K562 (cell line): ENCODE results near the gene FOXN3. TPM values are rescaled to one million over a fixed set of nuclear protein-coding genes. Genes with fewer than 3 reads are reported as not detected.

Experiments
- BCOR ChIP-seq: fragments of 450-650 bp; IDR thresholded peaks from 2 replicates; pipeline ENCODE4 v1.6.1; 2016
- CHD2 ChIP-seq: IDR thresholded peaks from 2 replicates; pipeline ENCODE4 v1.6.1; 2011; ENCODE audit warnings: low read depth, low read length
- CSDE1 ChIP-seq, 2 experiments: fragments of 450-650 bp; IDR thresholded peaks; 2 replicates each; pipeline ENCODE4 v1.6.1; 2016; ENCODE audit warnings: mild to moderate bottlenecking in 1 of 2
- E2F6 ChIP-seq, 2 experiments: IDR thresholded peaks; 2 replicates each; pipeline ENCODE4 v1.6.1; 2011; ENCODE audit warnings: borderline replicate concordance in 1 of 2, control low read depth in 1 of 2, low read depth in 1 of 2, low read length in 1 of 2, mild to moderate bottlenecking in 1 of 2, mixed read lengths in 1 of 2, moderate library complexity in 1 of 2; ENCODE audit not compliant: insufficient read depth in 1 of 2, insufficient read length in 1 of 2, poor library complexity in 1 of 2, severe bottlenecking in 1 of 2; ENCODE audit errors: extremely low read depth in 1 of 2
- FOS ChIP-seq: IDR thresholded peaks from 3 replicates; pipeline ENCODE4 v1.6.1; 2011; ENCODE audit not compliant: insufficient read length; ENCODE audit errors: extremely low read depth
- FOXJ2 ChIP-seq: fragments of 200-800 bp; sonication (Bioruptor generic); IDR thresholded peaks from 2 replicates; pipeline ENCODE4 v1.6.1; 2016; ENCODE audit warnings: missing genetic modification characterization, missing compliant biosample characterization
- HMGN3 ChIP-seq: IDR thresholded peaks from 2 replicates; pipeline ENCODE4 v1.6.1; 2011; ENCODE audit warnings: borderline replicate concordance, low read depth, mild to moderate bottlenecking, mixed read lengths, low read length; ENCODE audit not compliant: insufficient read length; ENCODE audit errors: extremely low read depth
- MEIS2 ChIP-seq: fragments of 450-650 bp; IDR thresholded peaks from 2 replicates; pipeline ENCODE4 v1.6.1; 2014; ENCODE audit warnings: mild to moderate bottlenecking; ENCODE audit not compliant: partially characterized antibody
- MYBL2 ChIP-seq, 2 experiments: fragments of 450-650 bp in 1 of 2; sonication (generic) in 1 of 2; formaldehyde crosslinking in 1 of 2; IDR thresholded peaks; 2 replicates each; pipeline versions ENCODE4 v1.6.1 to v1.8.1; 2017 to 2022; ENCODE audit warnings: borderline replicate concordance in 1 of 2, inconsistent platforms in 1 of 2, low read depth in 1 of 2, mild to moderate bottlenecking in 1 of 2, missing genetic modification reagents in 1 of 2, moderate library complexity in 1 of 2
- SMARCB1 ChIP-seq: IDR thresholded peaks from 2 replicates; pipeline ENCODE4 v1.6.1; 2011; ENCODE audit warnings: improper control_type of control experiment, low read depth; ENCODE audit not compliant: insufficient read length
- VEZF1 ChIP-seq: fragments of 200-800 bp; sonication (Bioruptor generic); IDR thresholded peaks from 2 replicates; pipeline ENCODE4 v1.6.1; 2017; ENCODE audit warnings: missing genetic modification characterization, missing compliant biosample characterization
- ZBTB7A ChIP-seq: IDR thresholded peaks from 2 replicates; pipeline ENCODE4 v1.6.1; 2011; ENCODE audit warnings: low read depth, mild to moderate bottlenecking, low read length, moderate library complexity, borderline replicate concordance; ENCODE audit not compliant: control insufficient read depth
- ZNF165 ChIP-seq: fragments of 250-450 bp; sonication (Bioruptor Pico); IDR thresholded peaks from 2 replicates; pipeline ENCODE4 v1.4.0; 2020; ENCODE audit warnings: borderline replicate concordance
- ZSCAN32 ChIP-seq: fragments of 450-650 bp; formaldehyde crosslinking; IDR thresholded peaks from 2 replicates; pipeline ENCODE4 v1.4.0; 2020; ENCODE audit warnings: mild to moderate bottlenecking, moderate library complexity
- polyA plus RNA-seq, 8 experiments: library from polyadenylated mRNA; depleted of rRNA in 4 of 8; stranded (reverse) in 5 of 8; unstranded in 3 of 8; fragments of >200 nt; fragmentation: Nextera tagmentation in 2 of 8; fragmentation: Illumina TruSeq in 1 of 8; extraction: Ambion mirVana in 2 of 8; extraction: Trizol in 1 of 8; gene quantifications; 2 replicates each; pipeline versions ENCODE4 v1.2.1 to v1.2.3, GENCODE V29; 2011 to 2014; ENCODE audit warnings: inconsistent platforms in 1 of 8, missing spikeins in 1 of 8
- total RNA-seq, 7 experiments: library from RNA; depleted of rRNA in 6 of 7; stranded (reverse); fragments of >200 nt in 6 of 7; fragmentation: Illumina TruSeq in 2 of 7; extraction: Trizol in 2 of 7; gene quantifications; 2 replicates each; pipeline versions ENCODE4 v1.2.1 to v1.2.3, GENCODE V29; 2011 to 2021; ENCODE audit warnings: low replicate concordance in 1 of 7
- TF ChIP-seq, protein P1 (sequence below): fragments of 450-650 bp; formaldehyde crosslinking; IDR thresholded peaks from 2 replicates; pipeline ENCODE4 v1.4.0; 2022; ENCODE audit warnings: missing genetic modification characterization
- TF ChIP-seq, protein P2 (sequence below), 3 experiments: fragments of 200-800 bp in 1 of 3; fragments of 250-450 bp in 1 of 3; fragments of 450-650 bp in 1 of 3; sonication (Bioruptor Pico) in 1 of 3; sonication (Bioruptor generic) in 1 of 3; formaldehyde crosslinking in 1 of 3; IDR thresholded peaks; 2 replicates each; pipeline versions ENCODE4 v1.6.1 to v1.8.0; 2016 to 2022; ENCODE audit warnings: mild to moderate bottlenecking in 2 of 3, missing genetic modification characterization in 2 of 3, missing compliant biosample characterization in 1 of 3, moderate library complexity in 1 of 3

Gene FOXN3
- total and polyA plus RNA-seq, 9 of the 15 experiments (the other 6 are each of a cell fraction or from before 2014, with no cell fraction given) = 0.07 to 1.3 (median 0.40) TPM

DNA sequence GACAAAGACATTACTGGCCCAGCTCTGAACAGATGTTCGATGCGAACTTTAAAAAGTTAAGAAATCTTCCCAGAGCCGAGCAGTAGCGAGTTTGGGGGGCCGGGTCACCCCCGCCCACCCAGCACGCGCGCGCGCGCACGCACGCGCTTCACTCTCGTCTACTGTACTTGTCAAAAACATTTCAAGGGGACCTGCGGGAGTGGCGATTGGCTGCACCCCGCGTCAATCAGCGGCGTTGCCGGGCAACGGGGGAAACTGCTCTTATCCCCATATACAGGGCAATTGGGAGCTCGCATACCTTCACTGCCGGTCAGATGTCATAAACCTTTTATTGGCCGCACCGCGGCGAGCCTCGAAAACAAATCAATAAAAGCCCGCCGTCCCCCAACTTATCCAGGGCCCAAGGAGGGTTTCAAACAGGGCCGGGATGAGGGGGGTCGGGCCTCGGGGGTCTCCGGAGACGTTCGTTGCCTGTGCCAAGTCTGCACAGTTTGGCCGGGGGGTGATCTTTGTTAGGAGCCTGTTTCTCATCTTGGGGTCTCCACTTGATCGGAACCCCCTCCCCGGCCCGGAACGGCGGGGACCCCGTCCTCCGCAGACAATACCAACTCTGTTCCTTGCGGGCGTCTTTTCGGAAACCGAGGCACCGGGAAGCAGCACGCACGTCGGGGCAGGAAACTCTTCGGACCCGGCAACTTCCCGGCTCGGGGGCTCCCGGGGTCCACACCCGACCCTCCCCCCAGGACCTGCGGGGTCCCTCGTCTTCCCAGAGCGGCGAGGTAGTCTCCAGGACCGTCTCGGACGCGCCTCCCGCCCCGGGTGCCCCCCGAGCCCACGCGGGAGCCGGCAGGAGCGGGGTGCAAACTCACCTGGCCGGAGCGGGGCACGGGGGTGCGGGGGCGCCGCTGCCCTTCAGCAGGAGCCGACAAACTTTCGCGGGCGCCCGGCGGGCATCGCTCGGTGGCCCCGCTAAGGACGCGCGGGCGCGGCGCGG, 734 bp downstream of the FOXN3 start (continued):
- 0 out of 4 replicates have a peak, but pooled peaks of 1 of the 2 experiments have one; percentile 49 for TF ChIP-seq CSDE1 (IDR thresholded peaks at IDR 0.05)
- peak in 1 of 2 experiments; percentile 8 for TF ChIP-seq E2F6 (IDR thresholded peaks at IDR 0.05; ENCODE audit: borderline replicate concordance in 1 of 2, extremely low read depth in 1 of 2, insufficient read depth in 1 of 2, insufficient read length in 1 of 2, low read depth in 1 of 2, low read length in 1 of 2, poor library complexity in 1 of 2, severe bottlenecking in 1 of 2)
- TF ChIP-seq HMGN3 = no peak
- no peak for TF ChIP-seq SMARCB1
- no peak for TF ChIP-seq ZSCAN32 (CRISPR knock-in tag)
- TF ChIP-seq, protein P1, sequence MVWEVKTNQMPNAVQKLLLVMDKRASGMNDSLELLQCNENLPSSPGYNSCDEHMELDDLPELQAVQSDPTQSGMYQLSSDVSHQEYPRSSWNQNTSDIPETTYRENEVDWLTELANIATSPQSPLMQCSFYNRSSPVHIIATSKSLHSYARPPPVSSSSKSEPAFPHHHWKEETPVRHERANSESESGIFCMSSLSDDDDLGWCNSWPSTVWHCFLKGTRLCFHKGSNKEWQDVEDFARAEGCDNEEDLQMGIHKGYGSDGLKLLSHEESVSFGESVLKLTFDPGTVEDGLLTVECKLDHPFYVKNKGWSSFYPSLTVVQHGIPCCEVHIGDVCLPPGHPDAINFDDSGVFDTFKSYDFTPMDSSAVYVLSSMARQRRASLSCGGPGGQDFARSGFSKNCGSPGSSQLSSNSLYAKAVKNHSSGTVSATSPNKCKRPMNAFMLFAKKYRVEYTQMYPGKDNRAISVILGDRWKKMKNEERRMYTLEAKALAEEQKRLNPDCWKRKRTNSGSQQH = no peak
- TF ChIP-seq BCOR = no peak
- peak; percentile 15; the same call in 1 of the 2 replicates for TF ChIP-seq ZBTB7A
- TF ChIP-seq CHD2 = peak; percentile 32; the same call in 1 of the 2 replicates
- TF ChIP-seq MYBL2 (IDR thresholded peaks at IDR 0.05; ENCODE audit: low read depth) = no peak
- no peak for TF ChIP-seq MYBL2 (CRISPR knock-in tag; IDR thresholded peaks at IDR 0.05; ENCODE audit: borderline replicate concordance)
- no peak for TF ChIP-seq ZNF165
- TF ChIP-seq VEZF1 (CRISPR knock-in tag) = peak; percentile 68; the same call in 1 of the 2 replicates
- TF ChIP-seq, protein P2, sequence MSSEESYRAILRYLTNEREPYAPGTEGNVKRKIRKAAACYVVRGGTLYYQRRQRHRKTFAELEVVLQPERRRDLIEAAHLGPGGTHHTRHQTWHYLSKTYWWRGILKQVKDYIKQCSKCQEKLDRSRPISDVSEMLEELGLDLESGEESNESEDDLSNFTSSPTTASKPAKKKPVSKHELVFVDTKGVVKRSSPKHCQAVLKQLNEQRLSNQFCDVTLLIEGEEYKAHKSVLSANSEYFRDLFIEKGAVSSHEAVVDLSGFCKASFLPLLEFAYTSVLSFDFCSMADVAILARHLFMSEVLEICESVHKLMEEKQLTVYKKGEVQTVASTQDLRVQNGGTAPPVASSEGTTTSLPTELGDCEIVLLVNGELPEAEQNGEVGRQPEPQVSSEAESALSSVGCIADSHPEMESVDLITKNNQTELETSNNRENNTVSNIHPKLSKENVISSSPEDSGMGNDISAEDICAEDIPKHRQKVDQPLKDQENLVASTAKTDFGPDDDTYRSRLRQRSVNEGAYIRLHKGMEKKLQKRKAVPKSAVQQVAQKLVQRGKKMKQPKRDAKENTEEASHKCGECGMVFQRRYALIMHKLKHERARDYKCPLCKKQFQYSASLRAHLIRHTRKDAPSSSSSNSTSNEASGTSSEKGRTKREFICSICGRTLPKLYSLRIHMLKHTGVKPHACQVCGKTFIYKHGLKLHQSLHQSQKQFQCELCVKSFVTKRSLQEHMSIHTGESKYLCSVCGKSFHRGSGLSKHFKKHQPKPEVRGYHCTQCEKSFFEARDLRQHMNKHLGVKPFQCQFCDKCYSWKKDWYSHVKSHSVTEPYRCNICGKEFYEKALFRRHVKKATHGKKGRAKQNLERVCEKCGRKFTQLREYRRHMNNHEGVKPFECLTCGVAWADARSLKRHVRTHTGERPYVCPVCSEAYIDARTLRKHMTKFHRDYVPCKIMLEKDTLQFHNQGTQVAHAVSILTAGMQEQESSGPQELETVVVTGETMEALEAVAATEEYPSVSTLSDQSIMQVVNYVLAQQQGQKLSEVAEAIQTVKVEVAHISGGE (CRISPR knock-in tag; IDR thresholded peaks at IDR 0.05) = 0 out of 6 replicates have a peak, but pooled peaks of 1 of the 3 experiments have one; percentile 10
- TF ChIP-seq FOXJ2 (tag) = 0 out of 2 replicates have a peak, but pooled peaks have one; percentile 24
- TF ChIP-seq MEIS2 = peak; percentile 47
- TF ChIP-seq FOS = peak; percentile 54
